Neural crest cell (in vitro differentiated cells): Measurements from ENCODE around the gene OTC. TPM values are rescaled to one million over a fixed set of nuclear protein-coding genes. Genes with fewer than 3 reads are reported as not detected.

Experiments
- DNase-seq: peaks from one replicate; pipeline ENCODE4 v3.0.0; 2021; ENCODE audit warnings: low read depth, mixed read lengths, low spot score
- H3K27ac Mint-ChIP-seq: one replicate; pipeline ENCODE4 v1.8.0; 2021; ENCODE audit warnings: mild to moderate bottlenecking, mixed read lengths; ENCODE audit not compliant: unreplicated experiment
- H3K27me3 Mint-ChIP-seq: 2 replicates; pipeline ENCODE4 v1.8.0; 2021; ENCODE audit warnings: low read depth, mild to moderate bottlenecking, mixed read lengths
- H3K36me3 Mint-ChIP-seq: 2 replicates; pipeline ENCODE4 v1.8.0; 2021; ENCODE audit warnings: low read depth, mild to moderate bottlenecking, mixed read lengths
- H3K4me1 Mint-ChIP-seq: 2 replicates; pipeline ENCODE4 v1.8.0; 2021; ENCODE audit warnings: mixed read lengths
- H3K4me3 Mint-ChIP-seq: one replicate; pipeline ENCODE4 v1.8.0; 2021; ENCODE audit warnings: mild to moderate bottlenecking, mixed read lengths
- H3K9me3 Mint-ChIP-seq: 2 replicates; pipeline ENCODE4 v1.8.0; 2021; ENCODE audit warnings: mixed read lengths
- total RNA-seq: library from RNA; stranded (reverse); gene quantifications from 2 replicates; pipeline ENCODE4 v1.2.1, GENCODE V29; 2021
- TF ChIP-seq, protein P1 (sequence below): fragments of 200-600 bp; sonication (generic); conservative IDR thresholded peaks from 2 replicates; pipeline ENCODE4 v1.5.0; 2021; ENCODE audit warnings: antibody characterized with exemption, mild to moderate bottlenecking

The OTC gene
- total RNA-seq, 1 donor from 2014 or later = 0.14 TPM

GRCh38 chrX:38315186-38315585 lies 37.2 kb upstream of the OTC start:
- Mint-ChIP-seq H3K4me3 (no peak overlapping the region), H3K27me3 (no peaks in the 10 kb centered on the region), H3K9me3 (peaks cover 2% of the 10 kb centered on the region), H3K36me3 (peaks cover 6% of the 10 kb centered on the region), H3K4me1 (no peaks in the 10 kb centered on the region), H3K27ac (no peak overlapping the region)
- TF ChIP-seq, protein P1, sequence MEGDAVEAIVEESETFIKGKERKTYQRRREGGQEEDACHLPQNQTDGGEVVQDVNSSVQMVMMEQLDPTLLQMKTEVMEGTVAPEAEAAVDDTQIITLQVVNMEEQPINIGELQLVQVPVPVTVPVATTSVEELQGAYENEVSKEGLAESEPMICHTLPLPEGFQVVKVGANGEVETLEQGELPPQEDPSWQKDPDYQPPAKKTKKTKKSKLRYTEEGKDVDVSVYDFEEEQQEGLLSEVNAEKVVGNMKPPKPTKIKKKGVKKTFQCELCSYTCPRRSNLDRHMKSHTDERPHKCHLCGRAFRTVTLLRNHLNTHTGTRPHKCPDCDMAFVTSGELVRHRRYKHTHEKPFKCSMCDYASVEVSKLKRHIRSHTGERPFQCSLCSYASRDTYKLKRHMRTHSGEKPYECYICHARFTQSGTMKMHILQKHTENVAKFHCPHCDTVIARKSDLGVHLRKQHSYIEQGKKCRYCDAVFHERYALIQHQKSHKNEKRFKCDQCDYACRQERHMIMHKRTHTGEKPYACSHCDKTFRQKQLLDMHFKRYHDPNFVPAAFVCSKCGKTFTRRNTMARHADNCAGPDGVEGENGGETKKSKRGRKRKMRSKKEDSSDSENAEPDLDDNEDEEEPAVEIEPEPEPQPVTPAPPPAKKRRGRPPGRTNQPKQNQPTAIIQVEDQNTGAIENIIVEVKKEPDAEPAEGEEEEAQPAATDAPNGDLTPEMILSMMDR = no peak
- no peak for DNase-seq

GRCh38 chrX:38318196-38318595 lies 34.2 kb upstream of the OTC start:
- DNase-seq = no peak
- Mint-ChIP-seq H3K9me3 (peaks cover 2% of the 10 kb centered on the region), H3K36me3 (peaks cover 6% of the 10 kb centered on the region), H3K4me1 (no peaks in the 10 kb centered on the region), H3K27me3 (no peaks in the 10 kb centered on the region), H3K27ac (no peak overlapping the region), H3K4me3 (no peak overlapping the region)
- TF ChIP-seq, protein P1 = no peak

DNA sequence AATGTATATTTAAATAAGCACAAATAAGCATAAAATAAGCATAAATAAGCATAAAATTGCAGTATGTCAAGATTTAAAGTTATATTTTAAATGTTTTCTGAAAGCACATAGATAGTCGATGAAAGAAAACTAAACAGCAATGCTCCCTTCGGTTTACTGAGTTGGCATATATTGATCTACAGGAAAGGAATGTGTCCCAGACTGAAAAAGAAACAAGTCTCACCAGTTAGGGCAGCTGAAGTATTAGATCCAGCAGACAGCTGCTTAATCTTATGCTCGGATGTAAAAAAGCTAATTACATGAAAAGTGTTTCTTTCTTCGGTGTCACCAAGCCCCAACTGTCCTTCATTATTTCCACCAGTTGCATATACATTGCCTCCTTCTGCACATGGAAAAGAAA lies 33.8 kb upstream of the OTC start:
- Mint-ChIP-seq H3K9me3 (peaks cover 2% of the 10 kb centered on the region), H3K4me1 (no peaks in the 10 kb centered on the region), H3K4me3 (no peak overlapping the region), H3K27ac (no peak overlapping the region), H3K36me3 (peaks cover 6% of the 10 kb centered on the region), H3K27me3 (no peaks in the 10 kb centered on the region)
- TF ChIP-seq, protein P1 = no peak
- no peak for DNase-seq

DNA sequence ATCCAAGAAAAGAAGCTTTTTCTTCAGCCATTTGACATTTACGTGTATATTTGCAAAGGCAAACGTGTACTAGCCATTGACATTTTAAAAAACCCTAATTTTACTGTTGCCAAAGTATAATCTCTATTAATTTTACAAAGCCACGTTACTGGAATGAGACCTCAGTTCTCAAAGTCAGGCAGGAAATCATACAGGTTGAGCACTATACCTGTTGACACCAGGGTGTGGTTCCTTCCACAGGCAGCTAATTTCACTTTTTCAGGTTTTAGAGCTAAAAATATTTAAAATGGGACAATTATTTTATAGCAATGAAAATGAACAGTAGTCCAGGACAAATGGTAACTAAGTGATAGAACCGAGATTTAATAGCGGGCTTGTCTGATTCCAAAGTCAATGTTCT lies 31.6 kb upstream of the OTC start:
- Mint-ChIP-seq H3K27me3 (no peaks in the 10 kb centered on the region), H3K4me1 (peaks cover 5% of the 10 kb centered on the region), H3K27ac (no peak overlapping the region), H3K4me3 (no peak overlapping the region), H3K36me3 (no peaks in the 10 kb centered on the region), H3K9me3 (no peaks in the 10 kb centered on the region)
- TF ChIP-seq, protein P1 = no peak
- DNase-seq = no peak

DNA sequence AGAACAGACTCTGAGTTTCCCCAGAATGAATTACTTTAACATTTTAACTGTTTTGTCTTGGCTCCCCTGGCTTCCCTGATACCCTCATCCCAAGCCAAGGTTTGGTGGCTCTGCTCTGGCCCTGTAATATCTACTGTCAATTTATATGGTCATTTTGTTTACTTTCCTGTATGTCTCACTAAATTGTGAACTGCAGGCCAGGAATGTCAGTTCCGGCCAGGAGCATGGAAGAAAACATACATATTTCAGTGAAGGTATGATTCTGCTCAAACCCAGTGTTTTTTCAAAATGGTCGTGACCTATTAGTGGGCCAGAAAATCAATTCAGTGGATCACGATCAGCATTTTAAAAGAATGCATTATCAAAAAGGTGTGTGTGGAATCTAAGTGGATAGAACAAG lies 26.3 kb upstream of the OTC start:
- DNase-seq = no peak
- Mint-ChIP-seq H3K4me1 (peaks cover 16% of the 10 kb centered on the region), H3K27ac (no peak overlapping the region), H3K4me3 (peak overlapping the region; percentile 95), H3K36me3 (no peaks in the 10 kb centered on the region), H3K9me3 (peaks cover 4% of the 10 kb centered on the region), H3K27me3 (no peaks in the 10 kb centered on the region)
- TF ChIP-seq, protein P1 = no peak
